Ascending aorta (tissue), 2 donors: ENCODE measurements around the gene ARHGAP42. TPM values are rescaled to one million over a fixed set of nuclear protein-coding genes. Genes with fewer than 3 reads are reported as not detected.

Experiments
- DNase-seq, 2 donors: peaks; one replicate each; pipeline ENCODE4 v3.0.0-alpha.2; 2019; ENCODE audit warnings: low spot score in 2 of 2
- H3K27ac ChIP-seq, 2 donors: fragments of 200-600 bp; sonication (generic); one replicate each; pipeline ENCODE4 v1.5.1; 2016 to 2017; ENCODE audit warnings: mild to moderate bottlenecking in 1 of 2
- H3K27me3 ChIP-seq: fragments of 200-600 bp; sonication (generic); one replicate; pipeline ENCODE4 v1.5.1; 2017
- H3K36me3 ChIP-seq, 2 donors: fragments of 200-600 bp; sonication (generic); one replicate each; pipeline ENCODE4 v1.5.1; 2016
- H3K4me1 ChIP-seq, 2 donors: fragments of 200-600 bp; sonication (generic); one replicate each; pipeline ENCODE4 v1.5.1; 2016 to 2017; ENCODE audit warnings: mild to moderate bottlenecking in 1 of 2
- H3K4me3 ChIP-seq, 2 donors: fragments of 200-600 bp; sonication (generic); one replicate each; pipeline ENCODE4 v1.5.1; 2016 to 2017; ENCODE audit warnings: mild to moderate bottlenecking in 1 of 2
- H3K9me3 ChIP-seq, 2 donors: fragments of 200-600 bp; sonication (generic); one replicate each; pipeline ENCODE4 v1.5.1; 2016
- CTCF ChIP-seq, 3 experiments: fragments of 200-600 bp in 2 of 3; fragments of 450-650 bp in 1 of 3; sonication (generic) in 2 of 3; IDR thresholded peaks; one replicate each; pipeline ENCODE4 v1.5.1; 2016 to 2019; ENCODE audit warnings: antibody characterized with exemption in 3 of 3, mild to moderate bottlenecking in 1 of 3, moderate library complexity in 1 of 3
- intact Hi-C: fragments of 100-400 bp; cut with DNase I; formaldehyde crosslinking; loops from one replicate; pipeline ENCODE4 v1.15.1; 2023
- total RNA-seq: library from RNA; depleted of rRNA; stranded (reverse); fragments of >200 nt; gene quantifications from one replicate; pipeline ENCODE4 v1.1.0, GENCODE V29; 2016

The ARHGAP42 gene
- total RNA-seq, 1 donor from 2014 or later: 4.7 TPM

GRCh38 chr11:100981196-100981824, 294.2 kb downstream of the ARHGAP42 start:
- no peak overlapping the region for H3K4me3 ChIP-seq
- no peak overlapping the region for H3K27ac ChIP-seq
- intact Hi-C loops: loop anchor here (5.0 kb wide), 1 partner anchor 146 kb away; the partner anchor contains the start of gene PGR
- no peak for TF ChIP-seq CTCF (IDR thresholded peaks at IDR 0.05)
- H3K4me1 ChIP-seq: no peaks in the 10 kb centered on the region
- H3K27me3 ChIP-seq: no peaks in the 10 kb centered on the region
- H3K36me3 ChIP-seq: no peaks in the 10 kb centered on the region
- no peak for DNase-seq
- H3K9me3 ChIP-seq: no peaks in the 10 kb centered on the region

GRCh38 chr11:100984668-100985067, 297.6 kb downstream of the ARHGAP42 start:
- Histone ChIP-seq H3K36me3 (no peaks in the 10 kb centered on the region), H3K4me3 (no peak overlapping the region), H3K27me3 (no peaks in the 10 kb centered on the region), H3K27ac (no peak overlapping the region), H3K4me1 (no peaks in the 10 kb centered on the region), H3K9me3 (no peaks in the 10 kb centered on the region)
- intact Hi-C loops: loop anchor here (5.0 kb wide), 1 partner anchor 143 kb away; the partner anchor contains the start of gene PGR
- TF ChIP-seq CTCF (IDR thresholded peaks at IDR 0.05): no peak
- DNase-seq: no peak

GRCh38 chr11:100990931-100991330, 303.8 kb downstream of the ARHGAP42 start:
- H3K4me1 ChIP-seq: no peaks in the 10 kb centered on the region
- no peak overlapping the region for H3K4me3 ChIP-seq
- intact Hi-C loops: no loop called here
- no peaks in the 10 kb centered on the region for H3K27me3 ChIP-seq
- DNase-seq: no peak
- TF ChIP-seq CTCF (IDR thresholded peaks at IDR 0.05): no peak
- no peaks in the 10 kb centered on the region for H3K9me3 ChIP-seq
- H3K36me3 ChIP-seq: no peaks in the 10 kb centered on the region
- H3K27ac ChIP-seq: peak overlapping the region; percentile 31 to 58

- H3K27ac ChIP-seq: peak overlapping the region; percentile 31 to 58
- no peaks in the 10 kb centered on the region for H3K4me1 ChIP-seq
- TF ChIP-seq CTCF (IDR thresholded peaks at IDR 0.05): no peak
- intact Hi-C loops: no loop called here
- H3K27me3 ChIP-seq: no peaks in the 10 kb centered on the region
- H3K36me3 ChIP-seq: no peaks in the 10 kb centered on the region
- H3K9me3 ChIP-seq: no peaks in the 10 kb centered on the region
- no peak for DNase-seq
- H3K4me3 ChIP-seq: no peak overlapping the region
These were observed 304.5 kb downstream of the ARHGAP42 start for GRCh38 chr11:100991541-100991940.

GRCh38 chr11:100994966-100995365, 307.9 kb downstream of the ARHGAP42 start:
- intact Hi-C loops: no loop called here
- H3K27ac ChIP-seq: peak overlapping the region in 1 of 2 donors; percentile 9
- H3K4me1 ChIP-seq: peaks cover 0 to 4% of the 10 kb centered on the region in 2 donors

More at GRCh38 chr11:100994966-100995365, 307.9 kb downstream of the ARHGAP42 start:
- no peak for TF ChIP-seq CTCF (IDR thresholded peaks at IDR 0.05)
- H3K9me3 ChIP-seq: no peaks in the 10 kb centered on the region
- H3K4me3 ChIP-seq: no peak overlapping the region
- H3K27me3 ChIP-seq: no peaks in the 10 kb centered on the region
- no peaks in the 10 kb centered on the region for H3K36me3 ChIP-seq
- no peak for DNase-seq
